HepG2 (cell line): Measurements from ENCODE around the gene CDC6. TPM values are rescaled to one million over a fixed set of nuclear protein-coding genes. Genes with fewer than 3 reads are reported as not detected.

ENCODE experiments used
- ADNP ChIP-seq: sonication (generic); formaldehyde crosslinking; IDR thresholded peaks from 2 replicates; pipeline ENCODE4 v1.4.0; 2020; ENCODE audit warnings: missing genetic modification reagents
- ARID4A ChIP-seq: sonication (generic); formaldehyde crosslinking; IDR thresholded peaks from 2 replicates; pipeline ENCODE4 v1.5.0; 2020; ENCODE audit warnings: mild to moderate bottlenecking, missing genetic modification reagents, borderline replicate concordance
- CREB1 ChIP-seq, 2 experiments: fragments of 450-650 bp in 1 of 2; IDR thresholded peaks; 2 replicates each; pipeline ENCODE4 v1.6.1; 2016 to 2017; ENCODE audit warnings: control low read depth in 1 of 2, mild to moderate bottlenecking in 1 of 2, missing compliant biosample characterization in 1 of 2, missing genetic modification characterization in 1 of 2
- EED ChIP-seq: sonication (generic); formaldehyde crosslinking; IDR thresholded peaks from 2 replicates; pipeline ENCODE4 v1.5.0; 2020; ENCODE audit warnings: mild to moderate bottlenecking, missing genetic modification reagents
- ELF1 ChIP-seq: sonication (generic); formaldehyde crosslinking; IDR thresholded peaks from 2 replicates; pipeline ENCODE4 v1.4.0; 2020; ENCODE audit warnings: missing genetic modification reagents
- FOXK1 ChIP-seq: sonication (generic); formaldehyde crosslinking; IDR thresholded peaks from 2 replicates; pipeline ENCODE4 v1.4.0; 2020; ENCODE audit warnings: low read depth, missing genetic modification reagents, borderline replicate concordance
- KAT7 ChIP-seq: IDR thresholded peaks from 2 replicates; pipeline ENCODE4 v1.6.1; 2018; ENCODE audit warnings: borderline replicate concordance, missing compliant biosample characterization
- MTA1 ChIP-seq: sonication (generic); formaldehyde crosslinking; IDR thresholded peaks from 2 replicates; pipeline ENCODE4 v1.4.0; 2020; ENCODE audit warnings: missing genetic modification reagents, mild to moderate bottlenecking, borderline replicate concordance
- MTF2 ChIP-seq: sonication (generic); formaldehyde crosslinking; IDR thresholded peaks from 2 replicates; pipeline ENCODE4 v1.5.0; 2020; ENCODE audit warnings: missing genetic modification reagents, borderline replicate concordance
- NFKBIZ ChIP-seq: IDR thresholded peaks from 2 replicates; pipeline ENCODE4 v1.6.1; 2018; ENCODE audit warnings: missing genetic modification reagents, missing compliant biosample characterization
- NONO ChIP-seq, 2 experiments: fragments of 450-650 bp in 1 of 2; sonication (generic) in 1 of 2; formaldehyde crosslinking in 1 of 2; IDR thresholded peaks in 1 of 2; conservative IDR thresholded peaks in 1 of 2; 2 replicates each; pipeline versions ENCODE4 v1.6.1 to v1.8.0; 2017 to 2022; ENCODE audit warnings: mild to moderate bottlenecking in 1 of 2, missing genetic modification reagents in 1 of 2, moderate library complexity in 1 of 2
- POGZ ChIP-seq: sonication (generic); formaldehyde crosslinking; IDR thresholded peaks from 2 replicates; pipeline ENCODE4 v1.4.0; 2020; ENCODE audit warnings: mild to moderate bottlenecking, missing genetic modification reagents
- SAP130 ChIP-seq: IDR thresholded peaks from 2 replicates; pipeline ENCODE4 v1.6.1; 2016; ENCODE audit warnings: low read depth
- SRSF1 ChIP-seq: fragments of 200-400 bp; formaldehyde crosslinking; optimal IDR thresholded peaks from 2 replicates; pipeline ENCODE3; 2017; ENCODE audit warnings: mild to moderate bottlenecking, low read depth, low read length, moderate library complexity
- USF2 ChIP-seq, 2 experiments: sonication (generic) in 1 of 2; formaldehyde crosslinking in 1 of 2; IDR thresholded peaks; 2 replicates each; pipeline versions ENCODE4 v1.5.1 to v1.6.1; 2011 to 2020; ENCODE audit warnings: borderline replicate concordance in 1 of 2, low read depth in 1 of 2, low read length in 1 of 2, mild to moderate bottlenecking in 1 of 2, missing genetic modification reagents in 1 of 2, moderate library complexity in 1 of 2
- YEATS2 ChIP-seq: sonication (generic); formaldehyde crosslinking; IDR thresholded peaks from 2 replicates; pipeline ENCODE4 v1.4.0; 2020; ENCODE audit warnings: missing genetic modification reagents, borderline replicate concordance
- ZNF713 ChIP-seq: sonication (generic); formaldehyde crosslinking; IDR thresholded peaks from 2 replicates; pipeline ENCODE4 v1.4.0; 2020; ENCODE audit warnings: mild to moderate bottlenecking, missing genetic modification reagents
- polyA plus RNA-seq, 8 experiments: library from polyadenylated mRNA; depleted of rRNA in 3 of 8; stranded (reverse) in 7 of 8; unstranded in 1 of 8; fragments of >200 nt; fragmentation: Illumina TruSeq in 4 of 8; extraction: Trizol in 4 of 8; gene quantifications; 2 replicates each; pipeline versions ENCODE4 v1.2.1 to v1.2.3, GENCODE V29; 2011 to 2016; ENCODE audit warnings: low read depth in 4 of 8, missing spikeins in 1 of 8, mixed read lengths in 1 of 8; ENCODE audit not compliant: insufficient read depth in 1 of 8
- total RNA-seq, 5 experiments: library from RNA; depleted of rRNA; stranded (reverse); fragments of >200 nt; fragmentation: Illumina TruSeq; extraction: Trizol; gene quantifications; 2 replicates each; pipeline ENCODE4 v1.2.3, GENCODE V29; 2016; ENCODE audit warnings: low read depth in 1 of 5
- TF ChIP-seq, protein P1 (sequence below): sonication (generic); formaldehyde crosslinking; conservative IDR thresholded peaks from 2 replicates; pipeline ENCODE4 v1.4.0; 2020; ENCODE audit warnings: missing genetic modification reagents
- TF ChIP-seq, protein P2 (sequence below): IDR thresholded peaks from 2 replicates; pipeline ENCODE4 v1.6.1; 2016; ENCODE audit warnings: missing compliant biosample characterization, missing genetic modification reagents, borderline replicate concordance
- TF ChIP-seq, protein P3 (sequence below): sonication (generic); formaldehyde crosslinking; IDR thresholded peaks from 2 replicates; pipeline ENCODE4 v1.8.1; 2023; ENCODE audit warnings: mild to moderate bottlenecking, moderate library complexity, missing genetic modification reagents

CDC6 gene
- total and polyA plus RNA-seq, 2 of the 13 experiments (the other 11 are each of a cell fraction or from before 2014, with no cell fraction given): 17.4 to 114 TPM

GRCh38 chr17:40307740-40308239 is 20.1 kb downstream of the CDC6 start (continued):
- TF ChIP-seq USF2 (IDR thresholded peaks at IDR 0.05; ENCODE audit: low read depth, low read length): no peak
- TF ChIP-seq USF2 (CRISPR knock-in tag; IDR thresholded peaks at IDR 0.05; ENCODE audit: borderline replicate concordance): no peak
- no peak for TF ChIP-seq KAT7
- no peak for TF ChIP-seq FOXK1 (CRISPR knock-in tag)
- TF ChIP-seq ADNP: no peak
- TF ChIP-seq POGZ (CRISPR knock-in tag): no peak
- TF ChIP-seq ELF1 (CRISPR knock-in tag): no peak
- TF ChIP-seq EED (CRISPR knock-in tag): no peak
- no peak for TF ChIP-seq NONO (IDR thresholded peaks at IDR 0.05)
- 0 out of 2 replicates have a peak, but pooled peaks have one; percentile 38 for TF ChIP-seq NONO (CRISPR knock-in tag; conservative IDR thresholded peaks at IDR 0.05)
- no peak for TF ChIP-seq SRSF1
- TF ChIP-seq NFKBIZ (CRISPR knock-in tag): no peak
- TF ChIP-seq, protein P1, sequence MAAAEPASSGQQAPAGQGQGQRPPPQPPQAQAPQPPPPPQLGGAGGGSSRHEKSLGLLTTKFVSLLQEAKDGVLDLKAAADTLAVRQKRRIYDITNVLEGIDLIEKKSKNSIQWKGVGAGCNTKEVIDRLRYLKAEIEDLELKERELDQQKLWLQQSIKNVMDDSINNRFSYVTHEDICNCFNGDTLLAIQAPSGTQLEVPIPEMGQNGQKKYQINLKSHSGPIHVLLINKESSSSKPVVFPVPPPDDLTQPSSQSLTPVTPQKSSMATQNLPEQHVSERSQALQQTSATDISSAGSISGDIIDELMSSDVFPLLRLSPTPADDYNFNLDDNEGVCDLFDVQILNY (CRISPR knock-in tag): no peak
- TF ChIP-seq, protein P2, sequence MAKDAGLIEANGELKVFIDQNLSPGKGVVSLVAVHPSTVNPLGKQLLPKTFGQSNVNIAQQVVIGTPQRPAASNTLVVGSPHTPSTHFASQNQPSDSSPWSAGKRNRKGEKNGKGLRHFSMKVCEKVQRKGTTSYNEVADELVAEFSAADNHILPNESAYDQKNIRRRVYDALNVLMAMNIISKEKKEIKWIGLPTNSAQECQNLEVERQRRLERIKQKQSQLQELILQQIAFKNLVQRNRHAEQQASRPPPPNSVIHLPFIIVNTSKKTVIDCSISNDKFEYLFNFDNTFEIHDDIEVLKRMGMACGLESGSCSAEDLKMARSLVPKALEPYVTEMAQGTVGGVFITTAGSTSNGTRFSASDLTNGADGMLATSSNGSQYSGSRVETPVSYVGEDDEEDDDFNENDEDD: no peak
- TF ChIP-seq, protein P3, sequence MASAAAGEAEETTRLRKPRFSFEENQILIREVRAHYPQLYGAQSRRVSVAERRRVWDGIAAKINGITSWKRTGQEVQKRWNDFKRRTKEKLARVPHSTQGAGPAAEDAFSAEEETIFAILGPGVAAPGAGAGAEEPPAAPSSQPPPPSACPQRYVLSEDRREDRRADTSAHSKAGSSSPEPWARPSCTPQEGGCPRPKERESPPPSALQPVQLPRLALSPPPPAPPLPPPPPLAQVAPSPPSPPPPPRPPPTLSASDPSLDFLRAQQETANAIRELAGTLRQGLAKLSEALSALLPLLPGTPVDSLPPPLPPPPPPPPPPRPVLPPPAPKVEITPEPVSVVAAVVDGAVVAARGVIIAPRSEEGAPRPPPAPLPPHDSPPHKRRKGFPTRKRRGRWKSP (CRISPR knock-in tag): no peak
- TF ChIP-seq ZNF713 (CRISPR knock-in tag): no peak
- TF ChIP-seq MTF2: no peak
- no peak for TF ChIP-seq ARID4A (CRISPR knock-in tag)
- TF ChIP-seq CREB1 (IDR thresholded peaks at IDR 0.05): no peak
- 0 out of 2 replicates have a peak, but pooled peaks have one; percentile 6 for TF ChIP-seq CREB1 (CRISPR knock-in tag; IDR thresholded peaks at IDR 0.05)
- TF ChIP-seq YEATS2 (CRISPR knock-in tag): no peak
- no peak for TF ChIP-seq SAP130 (CRISPR knock-in tag)
- no peak for TF ChIP-seq MTA1 (CRISPR knock-in tag)
